ENCODE results near the gene ZNRF1. TPM values are rescaled to one million over a fixed set of nuclear protein-coding genes. Genes with fewer than 3 reads are reported as not detected.

ZNRF1 gene
- total and polyA plus RNA-seq, 2 donors (not counting 1 experiment from before 2014, with no cell fraction given), result 0.27 to 0.76 TPM

- Histone ChIP-seq H3K4me2 (replicated peaks; ENCODE audit: low read depth, low read length, poor library complexity, severe bottlenecking) (no peak overlapping the region), H4K20me1 (ENCODE audit: control insufficient read depth, insufficient read depth, low read length, poor library complexity, severe bottlenecking) (no peaks in the 10 kb centered on the region), H3K9ac (ENCODE audit: low read length) (no peak overlapping the region), H3K9me3 (ENCODE audit: control extremely low read depth in 1 of 3, control insufficient read depth in 2 of 3, insufficient read depth in 1 of 3, low read length in 2 of 3) (no peaks in the 10 kb centered on the region), H3K27me3 (replicated peaks in 1 of 4; ENCODE audit: control extremely low read depth in 1 of 4, control insufficient read depth in 3 of 4, insufficient read depth in 4 of 4, low read length in 3 of 4) (peaks cover 0 to 51% (median 9%) of the 10 kb centered on the region in 4 experiments), H3K4me1 (ENCODE audit: control insufficient read depth in 2 of 2, insufficient read depth in 2 of 2, low read length in 2 of 2) (peaks cover 15 to 37% of the 10 kb centered on the region in 2 donors), H3K27ac (ENCODE audit: low read length in 2 of 2) (no peak overlapping the region), H3K4me3 (ENCODE audit: control extremely low read depth in 1 of 5, extremely low read depth in 1 of 5, insufficient read depth in 1 of 5, low read depth in 2 of 5, low read length in 4 of 5) (no peak overlapping the region), H2AFZ (ENCODE audit: insufficient read depth, low read depth, low read length, poor library complexity, severe bottlenecking) (no peak overlapping the region), H3K36me3 (replicated peaks in 1 of 2; ENCODE audit: control extremely low read depth in 1 of 2, control insufficient read depth in 1 of 2, extremely low read depth in 1 of 2, insufficient read depth in 2 of 2, low read length in 1 of 2) (no peaks in the 10 kb centered on the region), H3K79me2 (ENCODE audit: control insufficient read depth, insufficient read depth, low read length) (no peaks in the 10 kb centered on the region)
- peaks cover 45% of the 10 kb centered on the region for H3K27me3 Mint-ChIP-seq
- ChIA-PET CTCF (interaction anchor here (4.3 kb wide), 1 partner anchor 10 kb away, joined by 15 read pairs; no protein-coding TSS in a partner anchor), POLR2A (no interaction called here)
- intact Hi-C loops (cut with micrococcal nuclease), result no loop called here
- no peak overlapping the region for H3K4me3 Mint-ChIP-seq
- H3K27ac Mint-ChIP-seq, result no peak overlapping the region
- no peak for TF ChIP-seq EZH2 (IDR thresholded peaks at IDR 0.05; ENCODE audit: borderline replicate concordance, insufficient read depth, low read depth, low read length, poor library complexity, severe bottlenecking)
- TF ChIP-seq CTCF (IDR thresholded peaks at IDR 0.05), result no peak
- DNase-seq, result no peak
- no peaks in the 10 kb centered on the region for H3K9me3 Mint-ChIP-seq (ENCODE audit: insufficient read depth)
- peaks cover 25% of the 10 kb centered on the region for H3K4me1 Mint-ChIP-seq
- no peak for ATAC-seq (ENCODE audit: low read depth)
- WGBS (ENCODE audit: insufficient coverage), result 83% methylated on average over 1 of the region's 3 CpGs
Observed at GRCh38 chr16:75101635-75102034, 102.8 kb downstream of the ZNRF1 start.

- WGBS (ENCODE audit: insufficient coverage), result 95% methylated on average over 9 of the region's 9 CpGs
- H2AFZ ChIP-seq (ENCODE audit: insufficient read depth, low read depth, low read length, poor library complexity, severe bottlenecking), result no peak overlapping the region
- DNase-seq (no peak), ATAC-seq (ENCODE audit: low read depth) (no peak)
- Mint-ChIP-seq H3K9me3 (ENCODE audit: insufficient read depth) (no peaks in the 10 kb centered on the region), H3K4me1 (peaks cover 25% of the 10 kb centered on the region), H3K27ac (no peak overlapping the region), H3K4me3 (no peak overlapping the region), H3K27me3 (peaks cover 47% of the 10 kb centered on the region)
- H3K27me3 ChIP-seq (replicated peaks in 1 of 4; ENCODE audit: control extremely low read depth in 1 of 4, control insufficient read depth in 3 of 4, insufficient read depth in 4 of 4, low read length in 3 of 4), result peaks cover 0 to 58% (median 12%) of the 10 kb centered on the region in 4 experiments
- POLR2A ChIA-PET, result no interaction called here
- CTCF ChIA-PET, result interaction anchor here (4.3 kb wide), 1 partner anchor 9 kb away, joined by 15 read pairs; no protein-coding TSS in a partner anchor
- TF ChIP-seq EZH2 (IDR thresholded peaks at IDR 0.05; ENCODE audit: borderline replicate concordance, insufficient read depth, low read depth, low read length, poor library complexity, severe bottlenecking) (no peak), CTCF (IDR thresholded peaks at IDR 0.05) (no peak)
- H3K4me1 ChIP-seq (ENCODE audit: control insufficient read depth in 2 of 2, insufficient read depth in 2 of 2, low read length in 2 of 2), result peaks cover 15 to 37% of the 10 kb centered on the region in 2 donors
- no peaks in the 10 kb centered on the region for H4K20me1 ChIP-seq (ENCODE audit: control insufficient read depth, insufficient read depth, low read length, poor library complexity, severe bottlenecking)
- no peaks in the 10 kb centered on the region for H3K79me2 ChIP-seq (ENCODE audit: control insufficient read depth, insufficient read depth, low read length)
- no peak overlapping the region for H3K4me3 ChIP-seq (ENCODE audit: control extremely low read depth in 1 of 5, extremely low read depth in 1 of 5, insufficient read depth in 1 of 5, low read depth in 2 of 5, low read length in 4 of 5)
- no peaks in the 10 kb centered on the region for H3K36me3 ChIP-seq (replicated peaks in 1 of 2; ENCODE audit: control extremely low read depth in 1 of 2, control insufficient read depth in 1 of 2, extremely low read depth in 1 of 2, insufficient read depth in 2 of 2, low read length in 1 of 2)
- H3K9ac ChIP-seq (ENCODE audit: low read length), result no peak overlapping the region
- H3K9me3 ChIP-seq (ENCODE audit: control extremely low read depth in 1 of 3, control insufficient read depth in 2 of 3, insufficient read depth in 1 of 3, low read length in 2 of 3), result no peaks in the 10 kb centered on the region
- no peak overlapping the region for H3K4me2 ChIP-seq (replicated peaks; ENCODE audit: low read depth, low read length, poor library complexity, severe bottlenecking)
- intact Hi-C loops (cut with micrococcal nuclease), result no loop called here
- no peak overlapping the region for H3K27ac ChIP-seq (ENCODE audit: low read length in 2 of 2)
Observed at GRCh38 chr16:75102595-75102994, 103.8 kb downstream of the ZNRF1 start.

Data from B cell (primary cell).